SU-DHL-6 (cell line): ENCODE results near the gene CCDC186.

Source experiments
- CTCF ChIP-seq: fragments of 200-600 bp; sonication (generic); IDR thresholded peaks from one replicate; pipeline ENCODE4 v1.5.1; 2017; ENCODE audit warnings: antibody characterized with exemption, mild to moderate bottlenecking, low read length, moderate library complexity; ENCODE audit not compliant: insufficient read depth, poor library complexity, severe bottlenecking
- EZH2phosphoT487 ChIP-seq: fragments of 200-600 bp; sonication (generic), shearing (Covaris generic); conservative IDR thresholded peaks from 2 replicates; pipeline ENCODE4 v1.6.1; 2018; ENCODE audit warnings: mild to moderate bottlenecking, antibody characterized with exemption, low read length, moderate library complexity, mixed read lengths

GRCh38 chr10:114078346-114078745 is 95.7 kb downstream of the CCDC186 start:
- TF ChIP-seq CTCF: no peak
- no peak for TF ChIP-seq EZH2phosphoT487
